Fibroblast of lung (primary cell): ENCODE measurements around the gene PTPRQ.

ENCODE experiments used
- EZH2 ChIP-seq: IDR thresholded peaks from 2 replicates; pipeline ENCODE4 v1.5.1; 2012; ENCODE audit warnings: low read length, control low read depth, mild to moderate bottlenecking; ENCODE audit errors: missing control alignments
- TF ChIP-seq, protein P1 (sequence below), 2 donors: IDR thresholded peaks in 1 of 2; conservative IDR thresholded peaks in 1 of 2; 1 replicate in 1 of 2; 2 replicates in 1 of 2; pipeline ENCODE4 v1.5.1; 2011 to 2012; ENCODE audit warnings: low read length in 2 of 2, control low read depth in 1 of 2, inconsistent platforms in 1 of 2, low read depth in 1 of 2, mild to moderate bottlenecking in 1 of 2

DNA sequence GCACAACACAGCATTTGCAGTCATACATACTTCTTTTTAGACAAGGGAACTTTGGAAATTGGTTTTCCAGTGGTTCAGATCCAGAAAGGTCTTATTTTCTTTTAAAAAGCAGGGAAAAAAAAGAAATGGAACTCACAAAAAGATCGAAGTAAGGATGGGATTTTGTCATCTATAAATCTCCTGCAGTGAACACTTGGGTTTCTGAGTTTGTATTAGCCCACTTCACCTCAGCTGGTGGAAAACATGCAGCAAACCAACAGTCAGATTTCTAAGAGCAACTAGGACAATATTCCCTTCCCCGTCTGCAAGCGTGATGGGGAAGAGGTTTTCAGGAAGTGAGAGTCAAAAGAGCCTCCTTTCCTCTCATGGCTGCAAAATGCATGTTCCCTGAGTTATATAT, 277.3 kb downstream of the PTPRQ start:
- TF ChIP-seq, protein P1, sequence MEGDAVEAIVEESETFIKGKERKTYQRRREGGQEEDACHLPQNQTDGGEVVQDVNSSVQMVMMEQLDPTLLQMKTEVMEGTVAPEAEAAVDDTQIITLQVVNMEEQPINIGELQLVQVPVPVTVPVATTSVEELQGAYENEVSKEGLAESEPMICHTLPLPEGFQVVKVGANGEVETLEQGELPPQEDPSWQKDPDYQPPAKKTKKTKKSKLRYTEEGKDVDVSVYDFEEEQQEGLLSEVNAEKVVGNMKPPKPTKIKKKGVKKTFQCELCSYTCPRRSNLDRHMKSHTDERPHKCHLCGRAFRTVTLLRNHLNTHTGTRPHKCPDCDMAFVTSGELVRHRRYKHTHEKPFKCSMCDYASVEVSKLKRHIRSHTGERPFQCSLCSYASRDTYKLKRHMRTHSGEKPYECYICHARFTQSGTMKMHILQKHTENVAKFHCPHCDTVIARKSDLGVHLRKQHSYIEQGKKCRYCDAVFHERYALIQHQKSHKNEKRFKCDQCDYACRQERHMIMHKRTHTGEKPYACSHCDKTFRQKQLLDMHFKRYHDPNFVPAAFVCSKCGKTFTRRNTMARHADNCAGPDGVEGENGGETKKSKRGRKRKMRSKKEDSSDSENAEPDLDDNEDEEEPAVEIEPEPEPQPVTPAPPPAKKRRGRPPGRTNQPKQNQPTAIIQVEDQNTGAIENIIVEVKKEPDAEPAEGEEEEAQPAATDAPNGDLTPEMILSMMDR (conservative IDR thresholded peaks at IDR 0.05 in 1 of 2, IDR thresholded peaks at IDR 0.05 in 1 of 2; ENCODE audit: low read depth in 1 of 2, low read length in 2 of 2) = no peak
- no peak for TF ChIP-seq EZH2
